GM21717 (cell line): ENCODE results near the gene HOXC10.

Experiments used
- ATAC-seq: cut with Tn5 transposase; IDR thresholded peaks from one replicate; pipeline ENCODE4 v1.9.1; 2021; ENCODE audit warnings: mild to moderate bottlenecking, moderate library complexity; ENCODE audit not compliant: unreplicated experiment

The HOXC10 gene

DNA sequence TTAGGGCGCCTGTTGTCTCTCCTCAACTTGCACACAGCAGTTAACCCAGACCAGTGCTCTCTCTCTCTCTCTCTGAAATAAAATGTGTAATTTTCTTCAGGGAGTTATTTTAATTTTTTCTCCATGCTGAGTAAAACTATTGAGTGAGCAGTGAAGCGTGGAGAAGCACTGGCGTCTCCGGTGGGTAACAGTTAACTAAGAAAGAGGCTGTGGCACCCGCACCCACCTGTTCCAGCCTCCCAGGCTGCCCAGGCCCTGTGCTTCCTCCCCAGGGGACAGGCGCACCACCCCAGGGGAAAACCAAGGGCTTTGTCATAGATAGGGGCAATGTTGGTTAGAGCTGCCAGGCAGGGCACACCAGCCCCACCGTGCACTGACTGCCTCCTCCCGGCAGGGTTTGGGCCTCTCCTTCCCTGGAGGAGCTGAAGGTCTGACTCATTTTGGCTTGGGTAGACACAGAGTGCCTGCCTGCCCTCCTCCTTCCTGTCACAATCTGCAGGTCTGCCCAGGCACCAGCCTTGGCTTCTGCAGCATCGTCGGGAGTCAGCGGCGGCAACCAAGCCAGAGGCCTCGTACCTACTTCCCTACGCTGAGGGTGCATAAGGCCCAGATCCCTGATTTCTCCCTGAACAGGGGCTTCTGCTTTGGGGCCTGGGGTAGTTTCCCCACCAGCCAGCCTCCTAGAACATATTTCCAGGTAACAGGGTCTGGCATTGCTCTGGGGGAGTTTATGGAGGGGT, 51.8 kb downstream of the HOXC10 start:
- ATAC-seq = no peak

DNA sequence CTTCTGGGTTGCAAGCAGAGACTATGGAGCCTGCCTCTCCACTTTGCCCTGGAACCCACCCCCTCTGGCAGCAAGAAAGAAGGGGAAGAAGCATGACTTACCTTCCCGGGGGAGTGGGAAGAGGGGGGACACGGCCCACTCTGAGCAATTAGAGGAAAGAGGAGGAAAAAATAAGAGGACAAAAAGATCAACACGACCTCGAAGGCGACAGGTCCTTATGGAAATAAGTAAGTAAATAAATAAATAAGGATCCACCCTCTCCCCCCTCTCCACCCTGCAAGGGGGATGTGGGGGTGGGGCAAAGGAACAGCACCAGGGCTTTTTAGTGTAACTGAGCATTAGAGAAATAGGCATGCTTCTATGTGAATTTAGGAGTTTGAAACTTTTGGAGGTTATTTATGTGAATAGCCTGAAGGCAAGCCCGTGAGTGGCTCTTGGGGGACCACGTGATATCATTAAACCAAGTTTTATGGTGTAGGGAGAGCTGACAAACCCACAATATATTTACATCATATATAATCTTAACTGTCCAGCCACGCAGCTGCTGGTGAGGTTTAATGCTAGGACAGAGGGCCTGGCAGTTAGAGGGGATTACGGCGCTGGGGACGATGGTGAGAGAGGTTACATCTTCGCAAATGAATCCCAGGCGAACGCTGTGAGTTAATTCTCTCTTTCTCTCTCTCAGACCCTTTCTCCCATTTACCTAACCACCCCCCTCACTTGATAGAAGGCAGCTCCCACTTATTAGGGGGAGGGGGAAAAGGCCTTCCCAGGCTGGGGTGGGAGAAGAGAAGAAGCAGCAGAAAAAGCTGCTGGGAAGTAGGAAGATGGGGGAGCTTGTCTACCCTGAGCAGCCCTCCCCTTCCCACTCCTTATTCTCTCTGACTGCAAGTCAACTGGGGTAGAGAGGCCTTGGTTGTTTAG, 52.7 kb downstream of the HOXC10 start:
- no peak for ATAC-seq

DNA sequence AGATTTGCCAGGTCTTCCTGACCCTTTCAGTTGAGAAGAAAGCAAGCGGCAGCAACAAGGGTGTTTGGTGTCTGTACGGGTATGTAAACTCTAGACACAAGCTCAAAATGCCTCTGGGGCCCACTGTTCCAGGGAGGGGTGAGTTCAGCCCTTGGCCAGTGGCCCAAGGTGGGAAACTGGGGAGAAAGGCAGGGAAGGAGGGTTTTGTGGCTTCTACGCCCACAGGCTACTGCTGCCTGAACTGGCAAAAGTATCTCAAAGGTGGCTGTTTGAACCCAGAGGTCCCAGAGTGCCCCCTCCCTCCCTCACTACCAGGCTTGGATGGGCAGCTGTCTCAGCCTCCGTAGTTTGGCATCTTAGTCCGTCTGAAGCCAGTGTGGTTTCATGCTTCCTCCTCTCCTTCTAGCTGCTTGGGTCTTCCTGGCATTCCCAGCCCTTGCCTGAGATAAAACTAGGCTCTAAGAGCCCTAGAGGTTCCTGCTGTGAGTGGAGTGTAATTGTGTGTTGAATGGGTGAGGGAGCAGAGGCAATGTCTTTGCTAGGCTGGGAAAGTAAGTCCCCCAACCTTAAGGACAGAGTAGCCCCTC, 53.4 kb downstream of the HOXC10 start:
- no peak for ATAC-seq

DNA sequence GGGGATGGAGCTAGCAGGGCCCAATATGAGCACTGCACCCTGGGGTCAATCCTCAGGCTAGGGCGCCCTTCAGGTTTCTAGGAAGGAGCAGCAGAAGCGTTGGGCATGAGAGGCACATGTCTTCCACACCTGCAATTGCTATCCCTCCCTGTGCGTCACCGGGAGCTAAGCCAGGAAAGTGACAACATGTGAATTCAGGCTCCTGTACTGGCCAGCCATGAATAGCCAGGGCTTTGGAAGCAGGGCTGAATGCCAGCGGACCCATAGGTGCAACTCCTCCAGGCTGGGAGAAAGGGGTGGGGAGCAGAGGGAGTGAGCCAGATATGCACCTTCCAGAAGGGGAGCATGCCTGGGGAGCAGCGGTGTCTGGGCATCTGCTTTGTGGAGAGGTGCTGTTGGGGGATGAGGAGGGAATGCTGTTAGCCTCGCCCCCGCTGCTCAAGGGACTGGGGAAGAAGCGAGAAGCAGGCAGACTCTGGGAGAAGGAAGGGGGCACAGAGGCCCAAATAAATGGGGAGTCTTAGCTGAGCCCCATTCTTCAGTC, 54.0 kb downstream of the HOXC10 start:
- no peak for ATAC-seq

DNA sequence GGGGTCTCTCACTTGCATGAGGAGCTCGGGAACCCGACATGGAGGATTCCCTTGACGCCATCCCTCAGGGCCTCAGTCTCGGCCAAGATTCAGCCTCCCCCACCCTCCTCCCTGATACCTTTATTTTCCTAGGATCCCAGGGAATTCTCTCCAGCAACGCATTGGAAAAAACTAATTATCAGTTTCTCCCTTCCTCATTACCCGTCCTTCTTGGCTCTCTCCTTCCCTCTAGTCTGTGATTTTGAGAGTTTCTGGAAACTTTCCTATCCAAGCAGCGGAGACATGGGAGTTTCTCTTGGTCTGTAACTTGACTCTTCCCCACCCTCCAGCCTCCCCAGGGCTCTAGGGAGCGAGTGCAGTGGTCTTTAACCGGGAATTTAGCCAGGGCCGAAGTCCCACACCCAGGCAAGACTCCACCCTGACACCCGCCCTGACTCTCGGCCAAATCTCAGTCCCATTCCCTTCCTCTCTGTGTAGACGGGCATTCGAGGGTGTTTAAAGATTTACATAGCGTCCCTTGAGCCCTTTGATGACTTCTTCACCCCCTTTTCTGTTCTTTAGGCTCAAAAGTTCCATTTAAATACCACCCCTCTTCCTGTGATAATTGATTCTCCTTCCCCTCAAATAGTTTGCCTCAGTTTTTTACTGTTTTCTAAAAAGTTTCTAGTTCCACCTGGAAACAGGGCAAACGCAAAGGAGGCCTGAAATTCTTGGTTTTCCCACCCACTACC, 54.6 kb downstream of the HOXC10 start:
- no peak for ATAC-seq
